ENCODE measurements around the gene CEP20.

GRCh38 chr16:15847611-15848175 lies 40.7 kb downstream of the CEP20 start:
- TF ChIP-seq POLR2A (IDR thresholded peaks at IDR 0.05) (no peak), CTCF (IDR thresholded peaks at IDR 0.05) (no peak), POLR2AphosphoS5 (IDR thresholded peaks at IDR 0.05; ENCODE audit: insufficient read depth in 1 of 2, low read depth in 1 of 2) (no peak)

Measured in vagina (tissue), 2 donors.